Gastrocnemius medialis (tissue), 4 donors: ENCODE measurements around the gene DNAJB5. TPM values are rescaled to one million over a fixed set of nuclear protein-coding genes. Genes with fewer than 3 reads are reported as not detected.

Experiments used
- ATAC-seq, 2 donors: fragments of 150-250 bp; one replicate each; pipeline ENCODE4 v1.9.1; 2016
- DNase-seq, 2 donors: peaks; one replicate each; pipeline ENCODE4 v3.0.0-alpha.2; 2019
- H3K27ac ChIP-seq, 4 donors: fragments of 200-600 bp; sonication (generic); 1 replicate in 1 of 4; 2 replicates in 3 of 4; pipeline ENCODE4 v1.5.1; 2016 to 2018; ENCODE audit warnings: mild to moderate bottlenecking in 2 of 4, moderate library complexity in 1 of 4
- H3K27me3 ChIP-seq, 3 donors: fragments of 200-600 bp; sonication (generic) in 2 of 3; 1 replicate in 1 of 3; 2 replicates in 2 of 3; pipeline versions ENCODE4 v1.5.1 to v1.6.0; 2016 to 2019; ENCODE audit warnings: mild to moderate bottlenecking in 1 of 3, moderate library complexity in 1 of 3
- H3K36me3 ChIP-seq, 2 donors: fragments of 200-600 bp; sonication (generic) in 1 of 2; one replicate each; pipeline ENCODE4 v1.5.1; 2017 to 2018
- H3K4me1 ChIP-seq, 2 donors: fragments of 200-600 bp; sonication (generic) in 1 of 2; one replicate each; pipeline ENCODE4 v1.5.1; 2016 to 2017; ENCODE audit warnings: mild to moderate bottlenecking in 2 of 2
- H3K4me3 ChIP-seq, 4 donors: fragments of 200-600 bp; sonication (generic) in 3 of 4; 1 replicate in 1 of 4; 2 replicates in 3 of 4; pipeline ENCODE4 v1.5.1; 2016 to 2019; ENCODE audit warnings: mild to moderate bottlenecking in 2 of 4
- H3K9me3 ChIP-seq, 3 donors: fragments of 200-600 bp; sonication (generic) in 2 of 3; 1 replicate in 1 of 3; 2 replicates in 2 of 3; pipeline ENCODE4 v1.5.1; 2016 to 2019
- POLR2A ChIP-seq, 2 donors: fragments of 450-650 bp; IDR thresholded peaks; one replicate each; pipeline ENCODE4 v1.6.1; 2017; ENCODE audit warnings: antibody characterized with exemption in 2 of 2, mild to moderate bottlenecking in 2 of 2, moderate library complexity in 2 of 2
- in situ Hi-C, 4 donors: fragments of 200-750 bp; cut with MboI; loops; one replicate each; pipeline versions ENCODE4 v1.15.0 to v1.8.0; 2017; ENCODE audit warnings: low sequenced_read_pairs in 4 of 4
- intact Hi-C: fragments of 100-400 bp; cut with DNase I; formaldehyde crosslinking; loops from one replicate; pipeline ENCODE4 v1.15.1; 2023; ENCODE audit warnings: low total_unique reads
- total RNA-seq, 4 donors: library from RNA; depleted of rRNA; stranded (reverse); fragments of >200 nt; gene quantifications; one replicate each; pipeline versions ENCODE4 v1.1.0 to v1.2.3, GENCODE V29; 2016
- TF ChIP-seq, protein P1 (sequence below), 5 experiments: fragments of 450-650 bp in 3 of 5; fragments of 200-600 bp in 2 of 5; sonication (generic) in 2 of 5; IDR thresholded peaks in 4 of 5; conservative IDR thresholded peaks in 1 of 5; 1 replicate in 4 of 5; 2 replicates in 1 of 5; pipeline ENCODE4 v1.5.1; 2016 to 2019; ENCODE audit warnings: antibody characterized with exemption in 5 of 5, mild to moderate bottlenecking in 3 of 5, moderate library complexity in 3 of 5

Gene DNAJB5
- total RNA-seq, 4 donors from 2014 or later: 75.3 to 187 (median 128) TPM

DNA sequence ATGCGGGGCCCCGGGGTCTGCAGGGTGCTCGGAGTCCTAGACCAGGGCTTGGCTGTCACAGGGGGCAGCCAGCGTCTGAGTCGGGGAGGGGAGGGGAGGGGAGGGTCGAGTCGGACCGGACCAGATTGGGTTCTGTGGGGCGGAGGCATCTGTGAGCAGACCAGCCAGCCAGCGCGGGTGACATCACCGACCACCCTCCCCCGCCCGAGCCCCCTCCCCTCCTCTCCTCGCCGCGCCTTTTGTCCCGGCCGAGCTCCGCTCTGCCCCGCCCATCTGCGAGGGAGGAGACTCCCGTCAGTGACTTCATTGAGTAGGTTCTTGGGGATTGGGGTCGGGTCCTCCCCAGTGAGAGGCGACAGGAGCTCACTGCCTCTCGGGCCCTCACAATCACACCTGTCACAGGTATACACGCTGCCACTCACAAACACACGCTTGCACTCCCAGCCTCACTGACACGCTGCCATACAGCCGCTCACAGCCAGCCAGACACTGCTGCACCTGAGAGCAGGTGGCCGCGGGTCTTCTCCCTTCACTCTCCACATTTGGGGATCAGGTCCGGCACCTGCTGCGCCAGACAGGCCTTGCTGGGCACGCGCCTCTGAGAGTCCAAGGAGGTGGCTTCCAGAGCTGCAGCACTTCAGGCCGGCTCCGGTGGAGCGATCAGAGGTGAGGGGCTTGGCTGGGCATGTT, 546 bp downstream of the DNAJB5 start:
- intact Hi-C loops: loop anchor here (1.0 to 10.0 kb wide), 9 partner anchors 82 to 1202 kb away; partner anchors contain the start of genes CCDC107, CLTA, HINT2 and IL11RA
- TF ChIP-seq POLR2A (IDR thresholded peaks at IDR 0.05): no peak
- TF ChIP-seq, protein P1, sequence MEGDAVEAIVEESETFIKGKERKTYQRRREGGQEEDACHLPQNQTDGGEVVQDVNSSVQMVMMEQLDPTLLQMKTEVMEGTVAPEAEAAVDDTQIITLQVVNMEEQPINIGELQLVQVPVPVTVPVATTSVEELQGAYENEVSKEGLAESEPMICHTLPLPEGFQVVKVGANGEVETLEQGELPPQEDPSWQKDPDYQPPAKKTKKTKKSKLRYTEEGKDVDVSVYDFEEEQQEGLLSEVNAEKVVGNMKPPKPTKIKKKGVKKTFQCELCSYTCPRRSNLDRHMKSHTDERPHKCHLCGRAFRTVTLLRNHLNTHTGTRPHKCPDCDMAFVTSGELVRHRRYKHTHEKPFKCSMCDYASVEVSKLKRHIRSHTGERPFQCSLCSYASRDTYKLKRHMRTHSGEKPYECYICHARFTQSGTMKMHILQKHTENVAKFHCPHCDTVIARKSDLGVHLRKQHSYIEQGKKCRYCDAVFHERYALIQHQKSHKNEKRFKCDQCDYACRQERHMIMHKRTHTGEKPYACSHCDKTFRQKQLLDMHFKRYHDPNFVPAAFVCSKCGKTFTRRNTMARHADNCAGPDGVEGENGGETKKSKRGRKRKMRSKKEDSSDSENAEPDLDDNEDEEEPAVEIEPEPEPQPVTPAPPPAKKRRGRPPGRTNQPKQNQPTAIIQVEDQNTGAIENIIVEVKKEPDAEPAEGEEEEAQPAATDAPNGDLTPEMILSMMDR (IDR thresholded peaks at IDR 0.05 in 4 of 5, conservative IDR thresholded peaks at IDR 0.05 in 1 of 5): no peak
- no peaks in the 10 kb centered on the region for H3K27me3 ChIP-seq
- H3K36me3 ChIP-seq: no peaks in the 10 kb centered on the region
- no peaks in the 10 kb centered on the region for H3K9me3 ChIP-seq
- H3K4me1 ChIP-seq: peaks cover 27 to 28% of the 10 kb centered on the region in 2 donors
- peak overlapping the region; percentile 80 to 91 (median 89) for H3K4me3 ChIP-seq
- peak; percentile 48 to 80 for DNase-seq
- in situ Hi-C loops: no loop called here
- peak overlapping the region in 1 of 4 donors; percentile 93 for H3K27ac ChIP-seq
- ATAC-seq: peak in 1 of 2 donors; percentile 1

DNA sequence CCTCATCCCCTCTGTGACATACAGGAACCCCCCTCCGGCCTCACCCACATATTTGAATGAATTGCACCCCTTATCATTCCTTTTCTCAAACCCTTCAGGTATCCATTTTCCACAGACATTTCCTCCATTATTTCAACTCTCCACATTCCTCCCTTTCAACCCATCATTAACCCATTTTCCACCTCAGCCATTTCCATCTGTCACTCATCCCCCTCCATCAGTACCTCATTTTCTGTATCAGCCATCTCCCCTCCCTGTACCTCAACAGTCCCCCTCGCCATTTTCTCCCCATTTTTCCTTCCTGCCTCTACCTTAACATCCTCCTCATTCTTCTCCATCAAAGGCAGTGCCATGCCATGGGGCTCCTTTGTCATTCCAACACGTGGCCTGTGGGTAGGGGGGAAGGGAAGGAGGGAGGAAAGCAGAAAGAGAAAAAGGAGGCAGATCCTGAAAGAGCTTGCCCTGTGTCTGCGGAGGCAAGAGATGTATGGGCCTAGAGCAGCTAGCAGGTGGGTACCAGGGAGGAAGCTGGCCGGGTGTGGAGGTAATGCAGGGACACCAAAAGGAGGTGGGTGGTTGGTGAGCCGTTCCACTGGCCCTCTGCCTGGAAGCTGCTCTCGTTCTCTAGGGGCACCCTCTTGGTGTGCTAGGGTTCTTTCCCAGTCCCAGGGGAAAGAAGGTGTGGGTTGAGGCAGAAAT, 1.5 kb downstream of the DNAJB5 start:
- no peaks in the 10 kb centered on the region for H3K27me3 ChIP-seq
- intact Hi-C loops: loop anchor here (5.0 to 10.0 kb wide), 5 partner anchors 571 to 946 kb away; partner anchors contain the start of genes CCDC107, HINT2, RMRP and SIT1
- no peaks in the 10 kb centered on the region for H3K9me3 ChIP-seq
- DNase-seq (peak; percentile 41 to 80), ATAC-seq (no peak)
- H3K4me3 ChIP-seq: peak overlapping the region; percentile 80 to 91 (median 89)
- peaks cover 28 to 32% of the 10 kb centered on the region in 2 donors for H3K4me1 ChIP-seq
- peak overlapping the region in 1 of 4 donors; percentile 93 for H3K27ac ChIP-seq
- no peaks in the 10 kb centered on the region for H3K36me3 ChIP-seq
- in situ Hi-C loops: no loop called here
- TF ChIP-seq POLR2A (IDR thresholded peaks at IDR 0.05): no peak
- TF ChIP-seq, protein P1 (IDR thresholded peaks at IDR 0.05 in 4 of 5, conservative IDR thresholded peaks at IDR 0.05 in 1 of 5): no peak

DNA sequence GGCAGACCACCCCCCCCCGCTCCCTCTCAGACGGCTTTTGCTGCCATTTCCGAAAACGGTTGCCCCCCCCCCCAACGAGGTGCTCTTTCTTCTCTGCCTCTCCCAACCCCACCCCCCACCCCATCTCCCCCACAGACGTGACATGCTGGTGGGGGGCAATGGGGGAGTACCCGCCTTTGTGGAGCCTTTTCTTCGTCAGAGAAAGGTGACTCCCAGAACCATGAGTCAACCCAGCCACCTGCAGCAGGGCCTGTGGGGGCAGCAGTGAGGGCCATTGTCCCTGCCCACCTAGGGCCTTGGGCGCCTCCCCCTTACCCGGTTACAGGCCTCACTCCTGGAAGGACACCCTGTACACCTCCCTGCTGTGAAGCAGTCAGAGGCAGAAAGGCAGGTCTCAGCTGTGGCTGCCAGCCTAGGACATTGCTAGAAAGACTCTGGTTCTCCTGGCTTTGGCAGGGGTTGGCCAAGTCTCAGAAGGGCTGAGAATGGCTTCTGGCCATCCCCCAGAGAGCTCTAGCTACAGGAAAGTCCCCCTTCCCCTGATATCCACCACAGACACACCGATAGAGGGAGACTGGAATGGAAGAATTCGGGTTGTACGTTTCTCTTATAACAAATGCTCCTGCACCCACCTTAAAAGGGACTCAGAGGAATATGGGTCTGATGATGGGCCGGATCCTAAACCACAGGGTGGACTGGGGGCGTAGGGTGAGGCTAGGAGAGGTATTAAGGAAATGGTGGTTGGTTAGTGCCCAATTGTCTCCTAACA, 2.2 kb downstream of the DNAJB5 start:
- ATAC-seq: peak; percentile 28 to 32
- TF ChIP-seq POLR2A (IDR thresholded peaks at IDR 0.05): no peak
- TF ChIP-seq, protein P1 (IDR thresholded peaks at IDR 0.05 in 4 of 5, conservative IDR thresholded peaks at IDR 0.05 in 1 of 5): peak; percentile 23 to 50 (median 32)
- no peaks in the 10 kb centered on the region for H3K27me3 ChIP-seq
- peaks cover 0 to 7% of the 10 kb centered on the region in 2 donors for H3K36me3 ChIP-seq
- peaks cover 36 to 39% of the 10 kb centered on the region in 2 donors for H3K4me1 ChIP-seq
- in situ Hi-C loops (no loop called here), intact Hi-C loops (loop anchor here (1.0 to 10.0 kb wide), 10 partner anchors 120 to 1825 kb away; partner anchors contain the start of genes B4GALT1, CCDC107, HINT2 and RMRP)
- H3K9me3 ChIP-seq: no peaks in the 10 kb centered on the region
- peak overlapping the region in 1 of 4 donors; percentile 93 for H3K27ac ChIP-seq
- H3K4me3 ChIP-seq: peak overlapping the region; percentile 33 to 91 (median 89)
- DNase-seq: peak; percentile 93 to 99

DNA sequence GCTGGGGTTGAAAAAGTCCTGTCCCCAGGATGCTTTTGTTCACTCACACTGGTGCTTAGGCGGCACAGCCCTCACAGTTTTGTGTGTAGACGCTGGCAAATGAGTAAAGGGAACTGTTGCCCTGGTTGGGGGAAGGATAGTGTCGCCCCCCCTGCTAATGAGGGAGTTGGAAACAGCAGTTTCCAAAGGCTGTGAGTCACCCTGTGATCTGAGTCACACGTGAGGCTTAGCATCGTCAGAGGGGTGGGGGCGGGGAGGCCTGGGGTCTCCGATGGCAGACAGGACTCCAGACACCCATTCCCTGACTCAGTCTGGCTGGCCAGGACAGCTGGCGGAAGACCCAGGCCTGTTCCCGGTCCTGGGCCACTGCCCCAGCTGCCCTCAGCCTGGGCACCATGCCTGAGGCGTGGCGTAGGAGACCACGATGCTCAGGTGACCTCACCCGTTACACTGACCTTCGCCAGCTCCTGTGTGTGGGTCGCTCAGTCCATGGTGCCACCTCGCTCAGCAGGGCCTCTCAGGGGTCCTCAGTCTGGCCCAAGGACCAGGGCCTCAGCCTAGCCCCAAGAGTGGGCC, 2.9 kb downstream of the DNAJB5 start:
- intact Hi-C loops: loop anchor here (1.0 to 10.0 kb wide), 10 partner anchors 119 to 1826 kb away; partner anchors contain the start of genes B4GALT1, CCDC107, HINT2 and RMRP
- in situ Hi-C loops: no loop called here
- ATAC-seq (peak; percentile 27 to 29), DNase-seq (peak; percentile 91 to 98)
- no peaks in the 10 kb centered on the region for H3K27me3 ChIP-seq
- peaks cover under 1 to 14% of the 10 kb centered on the region in 2 donors for H3K36me3 ChIP-seq
- TF ChIP-seq, protein P1 (IDR thresholded peaks at IDR 0.05 in 4 of 5, conservative IDR thresholded peaks at IDR 0.05 in 1 of 5): no peak
- no peak for TF ChIP-seq POLR2A (IDR thresholded peaks at IDR 0.05)
- no peaks in the 10 kb centered on the region for H3K9me3 ChIP-seq
- peaks cover 42 to 46% of the 10 kb centered on the region in 2 donors for H3K4me1 ChIP-seq
- peak overlapping the region; percentile 58 to 91 (median 82) for H3K4me3 ChIP-seq
- peak overlapping the region in 1 of 4 donors; percentile 93 for H3K27ac ChIP-seq
